Gastroesophageal sphincter (tissue), 4 donors: ENCODE measurements around the gene GDPD5. TPM values are rescaled to one million over a fixed set of nuclear protein-coding genes. Genes with fewer than 3 reads are reported as not detected.

Experiments
- ATAC-seq: fragments of 150-250 bp; one replicate; pipeline ENCODE4 v1.9.1; 2016; ENCODE audit warnings: mild to moderate bottlenecking, moderate library complexity
- H3K27ac ChIP-seq, 4 donors: fragments of 200-600 bp; sonication (generic) in 3 of 4; 1 replicate in 3 of 4; 2 replicates in 1 of 4; pipeline ENCODE4 v1.5.1; 2016 to 2019
- H3K27me3 ChIP-seq: fragments of 200-600 bp; sonication (generic); one replicate; pipeline ENCODE4 v1.5.1; 2019
- H3K36me3 ChIP-seq, 2 donors: fragments of 200-600 bp; sonication (generic); one replicate each; pipeline ENCODE4 v1.5.1; 2019; ENCODE audit warnings: control low read depth in 1 of 2
- H3K4me1 ChIP-seq, 3 donors: fragments of 200-600 bp; sonication (generic); 1 replicate in 2 of 3; 2 replicates in 1 of 3; pipeline ENCODE4 v1.5.1; 2016 to 2019; ENCODE audit warnings: control low read depth in 2 of 3
- H3K4me3 ChIP-seq, 2 donors: fragments of 200-600 bp; sonication (generic); one replicate each; pipeline ENCODE4 v1.5.1; 2019; ENCODE audit warnings: mild to moderate bottlenecking in 1 of 2, moderate library complexity in 1 of 2
- H3K9me3 ChIP-seq, 3 donors: fragments of 200-600 bp; sonication (generic); one replicate each; pipeline ENCODE4 v1.5.1; 2017 to 2019; ENCODE audit warnings: control low read depth in 2 of 3
- CTCF ChIP-seq, 4 experiments: fragments of 200-600 bp in 2 of 4; fragments of 450-650 bp in 2 of 4; sonication (generic) in 1 of 4; IDR thresholded peaks; one replicate each; pipeline ENCODE4 v1.5.1; 2017 to 2019; ENCODE audit warnings: antibody characterized with exemption in 4 of 4, mild to moderate bottlenecking in 2 of 4, moderate library complexity in 2 of 4
- EP300 ChIP-seq: sonication (generic); formaldehyde crosslinking; IDR thresholded peaks from one replicate; pipeline ENCODE4 v1.6.1; 2017; ENCODE audit warnings: antibody characterized with exemption, mild to moderate bottlenecking
- POLR2A ChIP-seq, 2 donors: fragments of 450-650 bp; IDR thresholded peaks; one replicate each; pipeline ENCODE4 v1.6.1; 2017; ENCODE audit warnings: antibody characterized with exemption in 2 of 2, mild to moderate bottlenecking in 2 of 2, moderate library complexity in 1 of 2
- POLR2AphosphoS5 ChIP-seq: sonication (generic); formaldehyde crosslinking; IDR thresholded peaks from one replicate; pipeline ENCODE4 v1.6.1; 2017; ENCODE audit warnings: antibody characterized with exemption
- WGBS, 2 donors: methylation state at CpG; one replicate each; pipeline ENCODE4 v1.1.5; 2018; ENCODE audit warnings: low coverage in 1 of 2; 5-methylcytosine and 5-hydroxymethylcytosine counted together
- total RNA-seq, 4 donors: library from RNA; depleted of rRNA; stranded (reverse); fragments of >200 nt; gene quantifications; one replicate each; pipeline ENCODE4 v1.1.0, GENCODE V29; 2016

GDPD5 gene
- total RNA-seq, 4 donors from 2014 or later, result 3.8 to 9.3 (median 6.4) TPM

GRCh38 chr11:75492181-75492820, 33.4 kb downstream of the GDPD5 start:
- Histone ChIP-seq H3K27ac (no peak overlapping the region), H3K4me3 (no peak overlapping the region), H3K4me1 (peaks cover 0 to 3% (median 0%) of the 10 kb centered on the region in 3 donors), H3K36me3 (no peaks in the 10 kb centered on the region), H3K9me3 (no peaks in the 10 kb centered on the region), H3K27me3 (no peaks in the 10 kb centered on the region)
- 88 to 100% methylated on average over 2 of the region's 6 CpGs for WGBS, 2 donors
- TF ChIP-seq POLR2A (IDR thresholded peaks at IDR 0.05) (no peak), POLR2AphosphoS5 (no peak), CTCF (IDR thresholded peaks at IDR 0.05) (no peak), EP300 (no peak)
- no peak for ATAC-seq

- TF ChIP-seq EP300 (no peak), POLR2A (IDR thresholded peaks at IDR 0.05) (no peak), POLR2AphosphoS5 (no peak), CTCF (IDR thresholded peaks at IDR 0.05) (no peak)
- Histone ChIP-seq H3K27me3 (no peaks in the 10 kb centered on the region), H3K9me3 (no peaks in the 10 kb centered on the region), H3K27ac (no peak overlapping the region), H3K4me3 (no peak overlapping the region), H3K36me3 (no peaks in the 10 kb centered on the region), H3K4me1 (peaks cover 0 to 3% (median 0%) of the 10 kb centered on the region in 3 donors)
- WGBS, 2 donors, result 93 to 100% methylated on average over 2 of the region's 2 CpGs
- ATAC-seq, result no peak
Measured at GRCh38 chr11:75491465-75491864, 34.3 kb downstream of the GDPD5 start.

GRCh38 chr11:75490221-75491181, 35.2 kb downstream of the GDPD5 start:
- Histone ChIP-seq H3K36me3 (no peaks in the 10 kb centered on the region), H3K4me3 (no peak overlapping the region), H3K27ac (no peak overlapping the region), H3K4me1 (no peaks in the 10 kb centered on the region), H3K9me3 (no peaks in the 10 kb centered on the region), H3K27me3 (no peaks in the 10 kb centered on the region)
- 52 to 53% methylated on average over 3 to 5 of the region's 13 CpGs for WGBS, 2 donors
- ATAC-seq, result no peak
- TF ChIP-seq POLR2A (IDR thresholded peaks at IDR 0.05) (no peak), EP300 (no peak), POLR2AphosphoS5 (no peak), CTCF (IDR thresholded peaks at IDR 0.05) (no peak)

GRCh38 chr11:75487365-75487764, 38.4 kb downstream of the GDPD5 start:
- no peak overlapping the region for H3K4me3 ChIP-seq
- H3K4me1 ChIP-seq, result no peaks in the 10 kb centered on the region
- no peaks in the 10 kb centered on the region for H3K9me3 ChIP-seq
- TF ChIP-seq EP300, result no peak
- no peak for TF ChIP-seq POLR2AphosphoS5
- no peak for TF ChIP-seq CTCF (IDR thresholded peaks at IDR 0.05)
- TF ChIP-seq POLR2A (IDR thresholded peaks at IDR 0.05), result no peak
- no peaks in the 10 kb centered on the region for H3K27me3 ChIP-seq
- 38% methylated on average over 1 of the region's 4 CpGs; no CpG with 5 or more reads in 1 of the 2 donors for WGBS, 2 donors
- no peak for ATAC-seq
- no peak overlapping the region for H3K27ac ChIP-seq
- no peaks in the 10 kb centered on the region for H3K36me3 ChIP-seq
